Measurements from ENCODE around the gene TMEM131.

Gene TMEM131

DNA sequence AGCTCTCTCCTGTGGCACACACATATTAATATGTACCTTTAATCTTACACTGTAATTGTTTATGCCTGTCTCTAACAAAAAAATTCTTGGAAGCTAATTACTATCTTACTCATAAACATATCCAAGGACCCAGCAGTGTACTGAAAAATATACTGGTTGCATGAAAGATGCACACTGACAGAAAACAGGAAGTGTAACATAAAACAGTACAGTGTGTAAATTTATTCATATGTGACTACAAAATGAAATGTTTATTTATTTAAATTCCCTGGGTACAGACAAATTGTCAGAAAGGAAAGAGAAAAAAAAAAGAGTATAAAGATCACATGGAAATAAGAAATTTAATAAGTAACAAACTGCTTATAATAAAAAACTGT lies 28.5 kb downstream of the TMEM131 start:
- TF ChIP-seq, protein P1, sequence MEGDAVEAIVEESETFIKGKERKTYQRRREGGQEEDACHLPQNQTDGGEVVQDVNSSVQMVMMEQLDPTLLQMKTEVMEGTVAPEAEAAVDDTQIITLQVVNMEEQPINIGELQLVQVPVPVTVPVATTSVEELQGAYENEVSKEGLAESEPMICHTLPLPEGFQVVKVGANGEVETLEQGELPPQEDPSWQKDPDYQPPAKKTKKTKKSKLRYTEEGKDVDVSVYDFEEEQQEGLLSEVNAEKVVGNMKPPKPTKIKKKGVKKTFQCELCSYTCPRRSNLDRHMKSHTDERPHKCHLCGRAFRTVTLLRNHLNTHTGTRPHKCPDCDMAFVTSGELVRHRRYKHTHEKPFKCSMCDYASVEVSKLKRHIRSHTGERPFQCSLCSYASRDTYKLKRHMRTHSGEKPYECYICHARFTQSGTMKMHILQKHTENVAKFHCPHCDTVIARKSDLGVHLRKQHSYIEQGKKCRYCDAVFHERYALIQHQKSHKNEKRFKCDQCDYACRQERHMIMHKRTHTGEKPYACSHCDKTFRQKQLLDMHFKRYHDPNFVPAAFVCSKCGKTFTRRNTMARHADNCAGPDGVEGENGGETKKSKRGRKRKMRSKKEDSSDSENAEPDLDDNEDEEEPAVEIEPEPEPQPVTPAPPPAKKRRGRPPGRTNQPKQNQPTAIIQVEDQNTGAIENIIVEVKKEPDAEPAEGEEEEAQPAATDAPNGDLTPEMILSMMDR (IDR thresholded peaks at IDR 0.05; ENCODE audit: borderline replicate concordance, extremely low read depth, low read length, poor library complexity, severe bottlenecking), result no peak
- TF ChIP-seq EZH2 (IDR thresholded peaks at IDR 0.05; ENCODE audit: borderline replicate concordance, low read depth, low read length, severe bottlenecking), result no peak
- no peak overlapping the region for H3K27ac ChIP-seq (ENCODE audit: low read length)
- ATAC-seq (ENCODE audit: insufficient read depth, low read depth), result no peak
- DNase-seq, result no peak
- no peaks in the 10 kb centered on the region for H3K27me3 ChIP-seq (ENCODE audit: insufficient read depth, low read length, poor library complexity)
- H4K20me1 ChIP-seq (ENCODE audit: insufficient read depth, low read length), result peaks cover 57% of the 10 kb centered on the region
- H3K9me3 ChIP-seq (ENCODE audit: insufficient read depth, low read length, severe bottlenecking), result no peaks in the 10 kb centered on the region
- peaks cover 85% of the 10 kb centered on the region for H3K79me2 ChIP-seq (ENCODE audit: insufficient read depth, low read length)
- H3K9ac ChIP-seq (ENCODE audit: low read depth, low read length), result no peak overlapping the region
- H3K4me3 ChIP-seq (ENCODE audit: low read depth in 1 of 2, low read length in 2 of 2), result no peak overlapping the region
- H3K4me1 ChIP-seq (ENCODE audit: insufficient read depth, low read length), result no peaks in the 10 kb centered on the region
- no peak overlapping the region for H2AFZ ChIP-seq (ENCODE audit: low read depth, low read length)
- H3K4me2 ChIP-seq (ENCODE audit: insufficient read depth, low read length), result no peak overlapping the region
- no peaks in the 10 kb centered on the region for H3K36me3 ChIP-seq (ENCODE audit: insufficient read depth, low read length)

DNA sequence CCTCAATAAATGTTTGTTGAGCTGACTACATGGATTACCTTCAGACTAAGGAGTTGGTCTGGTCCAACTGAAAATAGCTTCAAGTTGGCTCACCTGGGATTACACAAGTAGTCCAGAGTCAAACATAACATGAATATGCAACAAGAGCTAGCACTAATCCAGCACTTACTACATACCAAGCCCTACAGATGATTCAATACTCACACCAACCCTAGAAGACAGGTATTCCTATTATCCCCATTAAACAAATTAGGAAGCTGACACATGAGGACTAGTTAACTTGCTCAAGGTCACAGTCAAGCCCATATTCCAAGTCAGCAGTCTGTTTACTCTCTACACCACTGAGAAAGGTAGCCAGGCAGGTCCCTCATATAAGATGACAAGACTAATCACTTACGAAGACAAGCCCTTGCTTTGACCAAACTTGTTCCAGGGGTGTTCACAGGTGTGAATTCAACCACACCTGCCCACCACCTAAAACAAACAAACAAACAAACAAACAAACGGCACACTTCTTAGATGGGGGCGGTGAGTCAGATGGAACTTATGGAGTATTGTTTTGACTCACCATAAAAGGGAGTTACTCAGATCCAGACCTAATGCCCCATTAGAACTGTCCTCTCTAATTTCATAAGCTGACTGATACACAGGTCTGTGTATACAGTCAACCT lies 29.1 kb downstream of the TMEM131 start:
- ATAC-seq (ENCODE audit: insufficient read depth, low read depth), result no peak
- no peak overlapping the region for H3K4me2 ChIP-seq (ENCODE audit: insufficient read depth, low read length)
- no peaks in the 10 kb centered on the region for H3K27me3 ChIP-seq (ENCODE audit: insufficient read depth, low read length, poor library complexity)
- no peak overlapping the region for H3K9ac ChIP-seq (ENCODE audit: low read depth, low read length)
- no peak overlapping the region for H3K4me3 ChIP-seq (ENCODE audit: low read depth in 1 of 2, low read length in 2 of 2)
- no peak overlapping the region for H2AFZ ChIP-seq (ENCODE audit: low read depth, low read length)
- H4K20me1 ChIP-seq (ENCODE audit: insufficient read depth, low read length), result peaks cover 57% of the 10 kb centered on the region
- H3K27ac ChIP-seq (ENCODE audit: low read length), result no peak overlapping the region
- H3K4me1 ChIP-seq (ENCODE audit: insufficient read depth, low read length), result no peaks in the 10 kb centered on the region
- peaks cover 85% of the 10 kb centered on the region for H3K79me2 ChIP-seq (ENCODE audit: insufficient read depth, low read length)
- no peaks in the 10 kb centered on the region for H3K36me3 ChIP-seq (ENCODE audit: insufficient read depth, low read length)
- H3K9me3 ChIP-seq (ENCODE audit: insufficient read depth, low read length, severe bottlenecking), result no peaks in the 10 kb centered on the region
- TF ChIP-seq EZH2 (IDR thresholded peaks at IDR 0.05; ENCODE audit: borderline replicate concordance, low read depth, low read length, severe bottlenecking), result no peak
- TF ChIP-seq, protein P1 (IDR thresholded peaks at IDR 0.05; ENCODE audit: borderline replicate concordance, extremely low read depth, low read length, poor library complexity, severe bottlenecking), result no peak
- DNase-seq, result no peak

DNA sequence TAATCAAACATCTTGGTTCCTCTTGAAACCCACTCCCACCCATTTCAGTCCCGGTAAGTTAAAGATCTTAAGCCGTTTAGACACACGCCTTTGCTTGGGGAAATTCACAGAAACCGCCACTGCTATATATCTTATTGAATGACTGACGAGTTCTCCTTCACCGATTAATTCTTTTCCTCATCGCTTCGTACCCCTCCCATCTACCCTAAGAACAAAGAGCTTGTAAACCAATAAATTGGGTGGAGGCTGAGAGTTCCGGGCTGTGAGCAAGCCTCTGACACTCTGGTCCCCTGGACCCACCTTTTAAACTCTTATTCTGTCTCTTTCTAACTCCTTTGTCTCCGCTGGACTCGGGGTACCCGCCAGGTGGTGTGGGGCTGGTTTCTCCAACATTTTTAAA lies 30.6 kb downstream of the TMEM131 start:
- H3K27me3 ChIP-seq (ENCODE audit: insufficient read depth, low read length, poor library complexity), result no peaks in the 10 kb centered on the region
- TF ChIP-seq EZH2 (IDR thresholded peaks at IDR 0.05; ENCODE audit: borderline replicate concordance, low read depth, low read length, severe bottlenecking), result no peak
- TF ChIP-seq, protein P1 (IDR thresholded peaks at IDR 0.05; ENCODE audit: borderline replicate concordance, extremely low read depth, low read length, poor library complexity, severe bottlenecking), result no peak
- H3K27ac ChIP-seq (ENCODE audit: low read length), result no peak overlapping the region
- peaks cover 55% of the 10 kb centered on the region for H4K20me1 ChIP-seq (ENCODE audit: insufficient read depth, low read length)
- no peak overlapping the region for H3K4me3 ChIP-seq (ENCODE audit: low read depth in 1 of 2, low read length in 2 of 2)
- no peak overlapping the region for H3K4me2 ChIP-seq (ENCODE audit: insufficient read depth, low read length)
- H3K36me3 ChIP-seq (ENCODE audit: insufficient read depth, low read length), result no peaks in the 10 kb centered on the region
- H3K79me2 ChIP-seq (ENCODE audit: insufficient read depth, low read length), result peaks cover 88% of the 10 kb centered on the region
- H3K4me1 ChIP-seq (ENCODE audit: insufficient read depth, low read length), result no peaks in the 10 kb centered on the region
- no peaks in the 10 kb centered on the region for H3K9me3 ChIP-seq (ENCODE audit: insufficient read depth, low read length, severe bottlenecking)
- H2AFZ ChIP-seq (ENCODE audit: low read depth, low read length), result no peak overlapping the region
- H3K9ac ChIP-seq (ENCODE audit: low read depth, low read length), result no peak overlapping the region
- DNase-seq (no peak), ATAC-seq (ENCODE audit: insufficient read depth, low read depth) (no peak)

Data from DND-41 (cell line).